GM12891 (cell line): Measurements from ENCODE around the gene SEC61A1.

ENCODE experiments used
- DNase-seq: peaks from one replicate; pipeline ENCODE4 v3.0.0; 2011; ENCODE audit warnings: low spot score; ENCODE audit not compliant: insufficient read length
- FAIRE-seq: peaks from 2 replicates; lab custom pipeline; 2011; peaks lifted over from hg19 to GRCh38; lab: Jason Lieb, UNC
- PAX5 ChIP-seq: IDR thresholded peaks from 2 replicates; pipeline ENCODE4 v1.6.1; 2011; ENCODE audit warnings: low read length, moderate library complexity, mild to moderate bottlenecking; ENCODE audit not compliant: insufficient read depth, severe bottlenecking
- POLR2A ChIP-seq: IDR thresholded peaks from 2 replicates; pipeline ENCODE4 v1.6.1; 2011; ENCODE audit warnings: low read depth, low read length, control low read depth
- POLR2AphosphoS5 ChIP-seq: IDR thresholded peaks from 2 replicates; pipeline ENCODE4 v1.6.1; 2011; ENCODE audit warnings: low read depth, low read length, control low read depth
- POU2F2 ChIP-seq: IDR thresholded peaks from 2 replicates; pipeline ENCODE4 v1.6.1; 2011; ENCODE audit warnings: low read depth, mild to moderate bottlenecking, control low read depth, low read length, moderate library complexity
- SPI1 ChIP-seq: IDR thresholded peaks from 2 replicates; pipeline ENCODE4 v1.6.1; 2011; ENCODE audit warnings: low read depth, low read length, control low read depth
- TAF1 ChIP-seq: IDR thresholded peaks from 2 replicates; pipeline ENCODE4 v1.6.1; 2011; ENCODE audit warnings: low read depth, low read length, control low read depth

The SEC61A1 gene

DNA sequence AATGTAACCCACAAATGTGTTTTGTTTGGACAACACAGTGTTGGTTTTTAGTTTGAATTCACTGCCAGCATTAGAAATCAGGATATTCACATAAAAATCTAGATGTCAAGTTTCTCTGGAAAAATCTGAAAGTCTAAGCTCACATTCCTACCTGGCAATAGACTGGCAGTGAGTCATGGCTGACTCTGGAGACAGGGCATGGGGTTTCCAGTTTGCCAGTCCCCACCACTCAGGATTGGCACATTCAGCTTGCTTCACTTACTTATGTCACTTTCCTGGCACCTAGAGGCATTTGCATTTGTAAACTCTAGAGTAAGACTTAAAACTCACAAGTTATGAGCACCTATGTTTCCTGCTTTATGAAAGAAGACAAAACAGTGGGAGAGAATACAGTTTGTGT, 19.1 kb upstream of the SEC61A1 start:
- TF ChIP-seq POU2F2 (no peak), PAX5 (no peak), POLR2A (no peak), POLR2AphosphoS5 (no peak), TAF1 (no peak), SPI1 (no peak)
- no peak for DNase-seq
- FAIRE-seq: no peak

GRCh38 chr3:128036119-128036518, 16.1 kb upstream of the SEC61A1 start:
- TF ChIP-seq POLR2AphosphoS5: no peak
- TF ChIP-seq POLR2A: no peak
- TF ChIP-seq POU2F2: no peak
- no peak for TF ChIP-seq SPI1
- no peak for TF ChIP-seq TAF1
- no peak for TF ChIP-seq PAX5
- no peak for FAIRE-seq
- DNase-seq: no peak

GRCh38 chr3:128040041-128040440, 12.2 kb upstream of the SEC61A1 start:
- TF ChIP-seq SPI1 (peak; percentile 33; the same call in 1 of the 2 replicates), POU2F2 (no peak), TAF1 (no peak)
- FAIRE-seq (no peak), DNase-seq (no peak)

DNA sequence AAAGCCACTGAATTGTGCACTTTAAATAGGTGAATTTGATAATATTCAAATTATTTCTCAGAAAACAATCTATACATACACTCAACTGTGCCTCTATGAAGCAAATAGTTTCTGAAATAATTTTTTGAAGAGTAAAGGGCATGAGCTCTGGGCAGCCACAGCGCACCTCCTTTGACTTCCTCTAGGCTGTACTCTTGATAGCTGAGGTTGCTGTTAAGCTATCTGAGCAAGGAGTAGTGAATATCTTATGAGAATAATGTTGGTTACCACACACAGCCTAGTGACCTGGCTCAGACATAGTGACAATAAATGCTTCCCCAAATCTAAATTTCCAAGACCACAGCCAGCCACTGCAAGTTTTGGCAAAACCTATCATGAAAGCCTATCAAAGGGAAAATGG, 11.6 kb upstream of the SEC61A1 start:
- no peak for DNase-seq
- TF ChIP-seq TAF1 (no peak), SPI1 (no peak), POLR2AphosphoS5 (no peak), POLR2A (no peak), PAX5 (no peak), POU2F2 (no peak)

GRCh38 chr3:128041344-128041743, 10.9 kb upstream of the SEC61A1 start:
- FAIRE-seq (no peak), DNase-seq (no peak)
- no peak for TF ChIP-seq PAX5
- no peak for TF ChIP-seq SPI1
- no peak for TF ChIP-seq POLR2AphosphoS5
- TF ChIP-seq POLR2A: no peak
- TF ChIP-seq POU2F2: no peak
- TF ChIP-seq TAF1: no peak

More for the DNA sequence above, 11.6 kb upstream of the SEC61A1 start:
- no peak for FAIRE-seq

- TF ChIP-seq POLR2AphosphoS5 (no peak), TAF1 (no peak), POLR2A (no peak), PAX5 (no peak), SPI1 (no peak), POU2F2 (no peak)
- no peak for FAIRE-seq
- no peak for DNase-seq
Measured at GRCh38 chr3:128050597-128050996, 1.6 kb upstream of the SEC61A1 start.

DNA sequence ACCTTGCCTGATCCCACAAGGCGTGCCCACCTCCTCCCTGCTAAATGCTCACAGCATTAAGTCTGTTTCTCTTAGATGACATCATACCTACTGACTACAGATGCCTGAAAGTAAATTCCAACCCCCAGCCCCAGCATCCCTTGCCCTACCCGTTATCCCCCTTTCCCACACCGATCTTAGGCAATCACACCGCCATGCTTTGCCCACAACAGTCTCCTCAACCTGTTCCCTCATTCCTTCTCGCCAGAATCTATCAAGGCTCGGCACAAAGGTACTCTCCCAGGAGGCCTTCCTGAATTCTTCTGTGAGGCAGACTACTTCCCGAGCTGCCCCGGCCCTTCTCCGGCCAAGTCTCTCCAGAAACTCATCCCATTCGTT, 789 bp upstream of the SEC61A1 start:
- FAIRE-seq (no peak), DNase-seq (no peak)
- TF ChIP-seq POLR2A (no peak), POLR2AphosphoS5 (no peak), PAX5 (no peak), POU2F2 (no peak), TAF1 (no peak), SPI1 (no peak)

- no peak for FAIRE-seq
- DNase-seq: no peak
Measured at GRCh38 chr3:128052595-128053351, 536 bp downstream of the SEC61A1 start.

GRCh38 chr3:128053614-128054013, 1.4 kb downstream of the SEC61A1 start:
- no peak for DNase-seq
- no peak for TF ChIP-seq POU2F2
- peak; percentile 23 for FAIRE-seq

More at GRCh38 chr3:128052595-128053351, 536 bp downstream of the SEC61A1 start:
- TF ChIP-seq POLR2AphosphoS5: no peak
- no peak for TF ChIP-seq POLR2A
- no peak for TF ChIP-seq SPI1
- no peak for TF ChIP-seq PAX5
- TF ChIP-seq POU2F2: no peak
- no peak for TF ChIP-seq TAF1

DNA sequence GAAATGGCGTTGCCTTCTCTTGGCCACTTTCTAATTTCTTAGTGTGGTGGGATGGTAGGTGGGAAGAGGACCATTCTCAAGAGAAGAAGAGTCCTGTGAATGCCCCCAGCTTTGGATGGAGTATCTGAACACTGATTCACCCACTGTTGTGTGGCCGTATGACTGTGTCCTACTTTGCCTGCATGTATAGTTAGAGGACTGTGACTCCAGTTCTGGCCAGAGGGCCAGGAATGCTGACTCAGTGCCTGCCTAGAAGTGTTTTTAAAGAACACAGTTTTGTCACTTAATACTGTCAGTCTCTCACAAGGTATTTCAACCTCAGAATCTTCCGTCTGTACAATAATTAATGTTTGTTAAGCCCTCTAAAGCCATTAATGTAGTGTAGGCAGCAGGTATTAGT, 2.1 kb downstream of the SEC61A1 start:
- no peak for FAIRE-seq
- DNase-seq: no peak
- no peak for TF ChIP-seq POLR2AphosphoS5
- no peak for TF ChIP-seq SPI1
- no peak for TF ChIP-seq POLR2A
- no peak for TF ChIP-seq PAX5
- no peak for TF ChIP-seq TAF1
- TF ChIP-seq POU2F2: no peak
